HepG2 (cell line): ENCODE data around the gene MYO5B. TPM values are rescaled to one million over a fixed set of nuclear protein-coding genes. Genes with fewer than 3 reads are reported as not detected.

ENCODE experiments used
- ATAC-seq: fragments of 200-7000 bp; cut with Tn5 transposase; 3 replicates; pipeline ENCODE4 v1.9.1; 2020; ENCODE audit warnings: mild to moderate bottlenecking, moderate library complexity
- BruUV-seq: library from RNA; stranded (reverse); fragments of 400-500 nt; replicated peaks from 2 replicates; lab custom pipeline; 2021; lab: Mats Ljungman, UMichigan
- CTCF ChIA-PET: fragments of 300-600 bp; formaldehyde crosslinking; extraction: SDS; loops from one replicate; lab custom pipeline; 2021; ENCODE audit warnings: low total read pairs, inconsistent platforms, low intra/inter-chr PET ratio; lab: Yijun Ruan, JAX
- POLR2A ChIA-PET: fragments of 350-600 bp; sonication (Branson Sonifier 250); formaldehyde crosslinking; loops from one replicate; lab custom pipeline; 2020; ENCODE audit warnings: antibody characterized with exemption, inconsistent platforms; lab: Yijun Ruan, JAX
- DNase-seq: peaks from one replicate; pipeline ENCODE4 v3.0.0-alpha.2; 2015; ENCODE audit warnings: low spot score
- FAIRE-seq: peaks from 3 replicates; lab custom pipeline; 2011; peaks lifted over from hg19 to GRCh38; lab: Jason Lieb, UNC
- H2AFZ ChIP-seq: one replicate; pipeline ENCODE4 v1.6.1; 2011; ENCODE audit warnings: low read length, inconsistent platforms
- H3K27ac ChIP-seq: fragments of 300-600 bp; 3 replicates; pipeline ENCODE4 v1.8.0; 2011; ENCODE audit warnings: mixed run types, mild to moderate bottlenecking, mixed read lengths, low read length, inconsistent platforms; ENCODE audit not compliant: insufficient read depth; ENCODE audit errors: extremely low read length
- H3K27me3 ChIP-seq, 2 experiments: fragments of 200-600 bp in 1 of 2; 2 replicates in 1 of 2; 3 replicates in 1 of 2; pipeline versions ENCODE4 v1.6.0 to v1.8.0; 2011; ENCODE audit warnings: low read length in 2 of 2, mild to moderate bottlenecking in 2 of 2, moderate library complexity in 2 of 2, inconsistent platforms in 1 of 2; ENCODE audit not compliant: insufficient read depth in 2 of 2, control insufficient read depth in 1 of 2
- H3K36me3 ChIP-seq, 2 experiments: fragments of 200-600 bp in 1 of 2; replicated peaks in 1 of 2; 2 replicates in 1 of 2; 3 replicates in 1 of 2; pipeline versions ENCODE4 v1.5.1 to v1.8.0; 2011; ENCODE audit warnings: low read length in 2 of 2, inconsistent platforms in 1 of 2; ENCODE audit not compliant: insufficient read depth in 2 of 2, control insufficient read depth in 1 of 2
- H3K4me1 ChIP-seq: 2 replicates; pipeline ENCODE4 v1.5.1; 2012; ENCODE audit warnings: low read length, inconsistent platforms; ENCODE audit not compliant: insufficient read depth
- H3K4me2 ChIP-seq: 2 replicates; pipeline ENCODE4 v1.6.0; 2011; ENCODE audit warnings: low read depth, low read length, inconsistent platforms
- H3K4me3 ChIP-seq, 3 experiments: fragments of 200-600 bp in 1 of 3; sonication (generic), shearing (Covaris generic) in 1 of 3; replicated peaks in 1 of 3; 2 replicates each; pipeline ENCODE4 v1.5.1; 2011 to 2016; ENCODE audit warnings: low read length in 3 of 3, inconsistent platforms in 2 of 3, low read depth in 2 of 3, mild to moderate bottlenecking in 2 of 3, control low read depth in 1 of 3, mixed read lengths in 1 of 3; ENCODE audit not compliant: insufficient read depth in 1 of 3
- H3K79me2 ChIP-seq: one replicate; pipeline ENCODE4 v1.6.1; 2011; ENCODE audit warnings: low read length, inconsistent platforms; ENCODE audit not compliant: insufficient read depth
- H3K9ac ChIP-seq: 2 replicates; pipeline ENCODE4 v1.6.0; 2011; ENCODE audit warnings: mild to moderate bottlenecking, low read depth, low read length, inconsistent platforms; ENCODE audit not compliant: insufficient read depth
- H3K9me3 ChIP-seq: 2 replicates; pipeline ENCODE4 v1.5.1; 2012; ENCODE audit warnings: mild to moderate bottlenecking, low read length
- H4K20me1 ChIP-seq: 2 replicates; pipeline ENCODE4 v1.6.0; 2011; ENCODE audit warnings: inconsistent platforms, mild to moderate bottlenecking, low read length, moderate library complexity; ENCODE audit not compliant: insufficient read depth
- BORCS8-MEF2B ChIP-seq: sonication (generic); formaldehyde crosslinking; IDR thresholded peaks from 2 replicates; pipeline ENCODE4 v1.8.0; 2022; ENCODE audit warnings: mild to moderate bottlenecking, missing genetic modification reagents
- CEBPG ChIP-seq: IDR thresholded peaks from 2 replicates; pipeline ENCODE4 v1.6.1; 2016
- EEA1 ChIP-seq: sonication (generic); formaldehyde crosslinking; IDR thresholded peaks from 2 replicates; pipeline ENCODE4 v1.5.1; 2020; ENCODE audit warnings: mild to moderate bottlenecking, missing genetic modification reagents, borderline replicate concordance
- MED13 ChIP-seq: sonication (generic); formaldehyde crosslinking; IDR thresholded peaks from 2 replicates; pipeline ENCODE4 v1.5.0; 2020; ENCODE audit warnings: missing genetic modification reagents
- ZBTB4 ChIP-seq: sonication (generic); formaldehyde crosslinking; IDR thresholded peaks from 2 replicates; pipeline ENCODE4 v1.4.0; 2020; ENCODE audit warnings: missing genetic modification reagents, mild to moderate bottlenecking, borderline replicate concordance
- ZIK1 ChIP-seq: sonication (generic); formaldehyde crosslinking; IDR thresholded peaks from 2 replicates; pipeline ENCODE4 v1.5.0; 2020; ENCODE audit warnings: mild to moderate bottlenecking, low read depth, missing genetic modification reagents, borderline replicate concordance
- ZNF550 ChIP-seq: sonication (generic); formaldehyde crosslinking; IDR thresholded peaks from 2 replicates; pipeline ENCODE4 v1.4.0; 2020; ENCODE audit warnings: mild to moderate bottlenecking, missing genetic modification reagents, borderline replicate concordance
- ZNF614 ChIP-seq: IDR thresholded peaks from 2 replicates; pipeline ENCODE4 v1.6.1; 2018; ENCODE audit warnings: missing biosample characterization, missing genetic modification reagents, inconsistent platforms, borderline replicate concordance
- ZNF674 ChIP-seq: sonication (generic); formaldehyde crosslinking; IDR thresholded peaks from 2 replicates; pipeline ENCODE4 v1.5.0; 2020; ENCODE audit warnings: low read depth, mild to moderate bottlenecking, missing genetic modification reagents
- ZNF7 ChIP-seq: IDR thresholded peaks from 2 replicates; pipeline ENCODE4 v1.6.1; 2016; ENCODE audit warnings: missing biosample characterization, missing genetic modification reagents
- ZNF790 ChIP-seq: sonication (generic); formaldehyde crosslinking; IDR thresholded peaks from 2 replicates; pipeline ENCODE4 v1.8.0; 2022; ENCODE audit warnings: missing genetic modification reagents, mild to moderate bottlenecking, borderline replicate concordance
- WGBS: methylation state at CpG from one replicate; pipeline ENCODE4 v1.1.6; 2017; ENCODE audit warnings: low lambda C conversion rate; 5-methylcytosine and 5-hydroxymethylcytosine counted together
- in situ Hi-C: cut with HindIII; loops from 2 replicates; pipeline ENCODE4 v1.10.0; 2017; ENCODE audit warnings: low pct_unique_long_range_greater_than_20kb; ENCODE audit not compliant: extremely low pct_ligation_motif_present
- intact Hi-C: fragments of 100-400 bp; cut with micrococcal nuclease; formaldehyde crosslinking; loops from one replicate; pipeline ENCODE4 v1.10.0; 2022; ENCODE audit not compliant: unreplicated experiment
- polyA plus RNA-seq, 8 experiments: library from polyadenylated mRNA; depleted of rRNA in 3 of 8; stranded (reverse) in 7 of 8; unstranded in 1 of 8; fragments of >200 nt; fragmentation: Illumina TruSeq in 4 of 8; extraction: Trizol in 4 of 8; gene quantifications; 2 replicates each; pipeline versions ENCODE4 v1.2.1 to v1.2.3, GENCODE V29; 2011 to 2016; ENCODE audit warnings: low read depth in 4 of 8, missing spikeins in 1 of 8, mixed read lengths in 1 of 8; ENCODE audit not compliant: insufficient read depth in 1 of 8
- total RNA-seq, 5 experiments: library from RNA; depleted of rRNA; stranded (reverse); fragments of >200 nt; fragmentation: Illumina TruSeq; extraction: Trizol; gene quantifications; 2 replicates each; pipeline ENCODE4 v1.2.3, GENCODE V29; 2016; ENCODE audit warnings: low read depth in 1 of 5

MYO5B gene
- total and polyA plus RNA-seq, 2 of the 13 experiments (the other 11 are each of a cell fraction or from before 2014, with no cell fraction given) = 13.1 to 24.0 TPM

DNA sequence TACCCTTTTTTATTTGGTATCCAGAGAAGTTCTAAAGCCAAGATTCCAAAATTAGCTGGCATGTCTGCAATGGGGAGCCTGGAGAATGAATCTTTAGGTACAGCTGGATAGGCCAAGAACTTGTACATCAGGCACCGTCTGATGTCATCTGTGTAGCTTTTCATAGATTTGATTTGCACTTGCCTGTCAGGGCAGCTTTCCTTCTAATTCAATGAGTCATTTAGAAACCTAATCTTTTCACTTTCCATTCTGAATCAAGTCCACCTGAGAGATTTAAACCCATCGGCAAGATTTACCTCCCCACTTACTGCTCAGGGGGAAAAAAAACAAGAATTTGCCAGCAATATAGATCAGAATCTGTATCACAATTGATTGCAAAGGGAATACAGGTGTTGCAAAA is 320.7 kb downstream of the MYO5B start (continued):
- no peak for TF ChIP-seq MED13 (CRISPR knock-in tag)

DNA sequence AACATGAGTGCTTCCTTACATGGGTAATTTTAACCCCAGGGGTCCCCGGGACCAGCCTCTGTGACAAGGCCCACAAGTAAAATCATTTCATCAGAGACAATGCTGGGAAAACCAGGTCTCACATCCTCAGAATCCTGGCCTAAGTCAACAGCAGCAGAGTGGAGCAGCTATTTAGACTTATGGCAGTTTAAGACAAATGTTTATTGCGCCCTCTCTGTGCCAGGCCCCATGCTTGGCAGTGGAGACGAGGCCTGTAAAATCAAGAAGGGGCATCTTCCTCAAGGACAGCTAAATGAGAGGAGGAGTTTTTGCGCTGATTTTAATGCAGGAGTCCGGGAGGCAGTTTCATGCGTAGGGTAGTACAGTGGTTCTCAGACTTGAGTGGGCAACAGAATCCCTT is 325.6 kb downstream of the MYO5B start:
- H3K79me2 ChIP-seq = no peaks in the 10 kb centered on the region
- ChIA-PET POLR2A (no interaction called here), CTCF (no interaction called here)
- peaks cover 3 to 16% of the 10 kb centered on the region in 2 experiments; a peak in 2 of 5 replicates for H3K36me3 ChIP-seq
- no peak for ATAC-seq
- no peaks in the 10 kb centered on the region for H3K27me3 ChIP-seq
- no peak overlapping the region for H3K27ac ChIP-seq
- BruUV-seq = no TSS peak
- WGBS = 82% methylated on average over 6 of the region's 6 CpGs
- intact Hi-C loops (no loop called here), in situ Hi-C loops (no loop called here)
- H2AFZ ChIP-seq = no peak overlapping the region
- no peaks in the 10 kb centered on the region for H3K9me3 ChIP-seq
- no peaks in the 10 kb centered on the region for H3K4me1 ChIP-seq
- H4K20me1 ChIP-seq = no peaks in the 10 kb centered on the region
- H3K4me2 ChIP-seq = no peak overlapping the region
- no peak overlapping the region for H3K9ac ChIP-seq
- FAIRE-seq = no peak
- no peak overlapping the region for H3K4me3 ChIP-seq
- no peak for DNase-seq
- no peak for TF ChIP-seq ZNF7 (CRISPR knock-in tag)
- no peak for TF ChIP-seq ZNF674
- no peak for TF ChIP-seq CEBPG (CRISPR knock-in tag)
- no peak for TF ChIP-seq EEA1
- TF ChIP-seq BORCS8-MEF2B (CRISPR knock-in tag) = no peak
- no peak for TF ChIP-seq ZNF790 (CRISPR knock-in tag)
- no peak for TF ChIP-seq ZBTB4 (CRISPR knock-in tag)
- TF ChIP-seq ZNF550 (CRISPR knock-in tag) = no peak
- TF ChIP-seq ZNF614 (CRISPR knock-in tag) = no peak
- TF ChIP-seq ZIK1 (CRISPR knock-in tag) = no peak
